HCT116 (cell line): ENCODE measurements around the gene PTPA. TPM values are rescaled to one million over a fixed set of nuclear protein-coding genes. Genes with fewer than 3 reads are reported as not detected.
A peak's percentile ranks its signal among the peaks of the same experiment; 100 is the strongest.

ENCODE experiments used
- ATAC-seq: fragments of 200-7000 bp; cut with Tn5 transposase; 2 replicates; pipeline ENCODE4 v1.9.1; 2020; ENCODE audit warnings: mild to moderate bottlenecking, moderate library complexity
- BruUV-seq: library from RNA; stranded (reverse); fragments of 400-500 nt; replicated peaks from 2 replicates; lab custom pipeline; 2021; lab: Mats Ljungman, UMichigan
- CTCF ChIA-PET: fragments of 300-600 bp; sonication (Branson Sonifier 250); formaldehyde crosslinking; loops from one replicate; lab custom pipeline; 2021; ENCODE audit warnings: antibody characterized with exemption; lab: Charles Lee
- POLR2A ChIA-PET: fragments of 300-600, 350-600 bp; sonication (Branson Sonifier 250); formaldehyde crosslinking; loops from one replicate; lab custom pipeline; 2021; ENCODE audit warnings: antibody characterized with exemption; lab: Charles Lee
- RAD21 ChIA-PET, 2 experiments: fragments of 300-600 bp; sonication (Branson Sonifier 250); formaldehyde crosslinking; loops; one replicate each; lab custom pipeline; 2023; ENCODE audit warnings: low total read pairs in 2 of 2; ENCODE audit not compliant: uncharacterized antibody in 2 of 2, unreplicated experiment in 2 of 2, low non-redundant PET in 1 of 2; lab: Charles Lee
- DNase-seq: peaks from one replicate; pipeline ENCODE4 v3.0.0-alpha.2; 2010; ENCODE audit warnings: low read depth, low spot score
- H2AFZ ChIP-seq: fragments of 200-600 bp; shearing (Covaris generic), sonication (generic); 2 replicates; pipeline ENCODE4 v1.6.1; 2017; ENCODE audit warnings: low read depth, mixed run types, mixed read lengths, antibody characterized with exemption, low read length; ENCODE audit not compliant: poor library complexity, severe bottlenecking
- H3K27ac ChIP-seq: 2 replicates; pipeline ENCODE4 v1.5.1; 2012; ENCODE audit warnings: low read depth, low read length
- H3K27me3 ChIP-seq: fragments of 200-600 bp; sonication (generic); 2 replicates; pipeline ENCODE4 v1.6.1; 2016; ENCODE audit warnings: mixed run types, low read length, mixed read lengths; ENCODE audit not compliant: insufficient read depth
- H3K36me3 ChIP-seq, 2 experiments: fragments of 200-500 bp in 1 of 2; fragments of 200-600 bp in 1 of 2; sonication (Bioruptor generic) in 1 of 2; sonication (generic) in 1 of 2; 2 replicates each; pipeline versions ENCODE4 v1.5.1 to v1.6.1; 2014 to 2016; ENCODE audit warnings: low read length in 2 of 2, inconsistent platforms in 1 of 2, mixed read lengths in 1 of 2, mixed run types in 1 of 2; ENCODE audit not compliant: insufficient read depth in 2 of 2, control insufficient read depth in 1 of 2
- H3K4me1 ChIP-seq, 2 experiments: fragments of 200-600 bp in 1 of 2; sonication (generic) in 1 of 2; 2 replicates each; pipeline versions ENCODE4 v1.5.1 to v1.6.1; 2012 to 2017; ENCODE audit warnings: low read length in 2 of 2, inconsistent platforms in 1 of 2, mild to moderate bottlenecking in 1 of 2, mixed read lengths in 1 of 2, mixed run types in 1 of 2, moderate library complexity in 1 of 2; ENCODE audit not compliant: insufficient read depth in 2 of 2, control insufficient read depth in 1 of 2
- H3K4me2 ChIP-seq: fragments of 200-600 bp; sonication (generic); 2 replicates; pipeline ENCODE4 v1.6.1; 2017; ENCODE audit warnings: mixed run types, low read length, mixed read lengths
- H3K4me3 ChIP-seq, 2 experiments: fragments of 200-600 bp in 1 of 2; sonication (generic) in 1 of 2; replicated peaks in 1 of 2; 2 replicates each; pipeline ENCODE4 v1.5.1; 2011 to 2016; ENCODE audit warnings: low read length in 2 of 2, control low read depth in 1 of 2, low read depth in 1 of 2, mild to moderate bottlenecking in 1 of 2, mixed read lengths in 1 of 2, mixed run types in 1 of 2
- H3K79me2 ChIP-seq: fragments of 200-600 bp; sonication (generic); 2 replicates; pipeline ENCODE4 v1.6.1; 2017; ENCODE audit warnings: mild to moderate bottlenecking, mixed run types, low read length, moderate library complexity, mixed read lengths; ENCODE audit not compliant: insufficient read depth
- H3K9ac ChIP-seq: fragments of 200-600 bp; sonication (generic); 2 replicates; pipeline ENCODE4 v1.6.1; 2016; ENCODE audit warnings: low read length, mixed read lengths
- H3K9me2 ChIP-seq: fragments of 200-600 bp; sonication (generic), shearing (Covaris generic); 2 replicates; pipeline ENCODE4 v1.6.1; 2017; ENCODE audit warnings: mixed run types, mild to moderate bottlenecking, moderate library complexity; ENCODE audit not compliant: insufficient read depth
- H3K9me3 ChIP-seq, 2 experiments: fragments of 200-500 bp in 1 of 2; fragments of 200-600 bp in 1 of 2; sonication (Bioruptor generic) in 1 of 2; sonication (generic) in 1 of 2; 2 replicates each; pipeline ENCODE4 v1.6.1; 2014 to 2017; ENCODE audit warnings: low read length in 2 of 2, mixed read lengths in 2 of 2, inconsistent platforms in 1 of 2, low read depth in 1 of 2, mild to moderate bottlenecking in 1 of 2, mixed run types in 1 of 2, moderate library complexity in 1 of 2; ENCODE audit not compliant: control insufficient read depth in 1 of 2, insufficient read depth in 1 of 2
- H4K20me1 ChIP-seq: fragments of 200-600 bp; sonication (generic), shearing (Covaris generic); 2 replicates; pipeline ENCODE4 v1.6.1; 2017; ENCODE audit warnings: mixed run types, mild to moderate bottlenecking, moderate library complexity; ENCODE audit not compliant: insufficient read depth
- ATF3 ChIP-seq: IDR thresholded peaks from 2 replicates; pipeline ENCODE4 v1.6.1; 2012
- CBX3 ChIP-seq: IDR thresholded peaks from 2 replicates; pipeline ENCODE4 v1.6.1; 2012; ENCODE audit warnings: low read depth
- EGR1 ChIP-seq: IDR thresholded peaks from 2 replicates; pipeline ENCODE4 v1.6.1; 2012; ENCODE audit warnings: low read depth
- EZH2 ChIP-seq: fragments of 200-600 bp; sonication (generic); IDR thresholded peaks from 2 replicates; pipeline ENCODE4 v1.6.1; 2017; ENCODE audit warnings: antibody characterized with exemption, mixed run types
- FOSL1 ChIP-seq: IDR thresholded peaks from 2 replicates; pipeline ENCODE4 v1.6.1; 2012; ENCODE audit warnings: low read depth
- JUND ChIP-seq: IDR thresholded peaks from 2 replicates; pipeline ENCODE4 v1.6.1; 2012
- POLR2A ChIP-seq: IDR thresholded peaks from 2 replicates; pipeline ENCODE4 v1.7.0; 2011; ENCODE audit warnings: borderline replicate concordance; ENCODE audit not compliant: insufficient read depth, insufficient read length; ENCODE audit errors: extremely low read depth
- SIN3A ChIP-seq: IDR thresholded peaks from 2 replicates; pipeline ENCODE4 v1.6.1; 2012; ENCODE audit warnings: low read depth
- TCF7L2 ChIP-seq: IDR thresholded peaks from 2 replicates; pipeline ENCODE4 v1.7.0; 2011; ENCODE audit warnings: borderline replicate concordance, inconsistent platforms; ENCODE audit not compliant: insufficient read depth, insufficient read length; ENCODE audit errors: extremely low read depth
- ZBTB33 ChIP-seq: IDR thresholded peaks from 2 replicates; pipeline ENCODE4 v1.6.1; 2011; ENCODE audit warnings: mild to moderate bottlenecking, low read length, moderate library complexity; ENCODE audit not compliant: insufficient replicate concordance; ENCODE audit errors: extremely low read depth
- ZFX ChIP-seq: fragments of 450-650 bp; IDR thresholded peaks from 2 replicates; pipeline ENCODE4 v1.6.1; 2017
- ZNF274 ChIP-seq: fragments of 200-500 bp; sonication (Bioruptor generic); IDR thresholded peaks from 2 replicates; pipeline ENCODE4 v1.6.1; 2014; ENCODE audit warnings: mild to moderate bottlenecking, low read depth, low read length, inconsistent platforms
- intact Hi-C: fragments of 100-400 bp; cut with micrococcal nuclease; formaldehyde crosslinking; loops from 2 replicates; pipeline ENCODE4 v1.10.0; 2022
- total RNA-seq: library from RNA; stranded (reverse); gene quantifications from one replicate; pipeline ENCODE4 v1.2.1, GENCODE V29; 2021; ENCODE audit not compliant: unreplicated experiment
- TF ChIP-seq, protein P1 (sequence below), 3 experiments: fragments of 200-600 bp in 1 of 3; sonication (generic) in 1 of 3; IDR thresholded peaks in 2 of 3; conservative IDR thresholded peaks in 1 of 3; 2 replicates each; pipeline ENCODE4 v1.5.1; 2012 to 2017; ENCODE audit warnings: low read depth in 2 of 3, low read length in 2 of 3, antibody characterized with exemption in 1 of 3, borderline replicate concordance in 1 of 3, control low read depth in 1 of 3, mild to moderate bottlenecking in 1 of 3, mixed read lengths in 1 of 3, mixed run types in 1 of 3, moderate library complexity in 1 of 3; ENCODE audit not compliant: insufficient read depth in 1 of 3

The PTPA gene
- total RNA-seq, 1 experiment from 2014 or later: 177 TPM

DNA sequence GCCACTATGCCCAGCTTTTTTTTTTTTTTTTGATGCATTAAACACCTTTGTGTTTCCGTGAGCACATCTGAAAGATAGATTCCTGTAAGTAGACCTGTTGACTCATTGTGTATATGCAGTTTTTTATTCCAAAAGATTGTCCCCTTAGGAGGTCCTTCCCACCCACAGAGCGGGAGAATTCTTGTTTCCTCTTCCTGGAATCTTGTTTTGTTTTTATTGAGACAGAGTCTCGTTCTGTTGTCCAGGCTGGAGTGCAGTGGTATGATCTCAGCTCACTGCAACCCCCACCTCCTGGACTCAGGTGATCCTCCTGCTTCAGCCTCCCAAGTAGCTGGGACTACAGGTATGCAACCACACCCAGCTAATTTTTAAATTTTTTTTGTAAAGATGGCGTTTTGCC lies 7.6 kb downstream of the PTPA start:
- Histone ChIP-seq H3K27ac (no peak overlapping the region), H3K9me3 (no peaks in the 10 kb centered on the region), H4K20me1 (no peaks in the 10 kb centered on the region), H3K4me2 (peak overlapping the region; percentile 19; the same call in 1 of the 2 replicates), H3K4me1 (peaks cover 13 to 21% of the 10 kb centered on the region in 2 experiments), H2AFZ (no peak overlapping the region), H3K9me2 (no peaks in the 10 kb centered on the region), H3K27me3 (no peaks in the 10 kb centered on the region), H3K4me3 (no peak overlapping the region), H3K9ac (no peak overlapping the region), H3K79me2 (peaks cover 67% of the 10 kb centered on the region), H3K36me3 (peaks cover 8 to 19% of the 10 kb centered on the region in 2 experiments; a peak in 2 of 4 replicates)
- intact Hi-C loops: no loop called here
- ChIA-PET POLR2A (interaction anchor here (0.6 kb wide), 1 partner anchor 925 kb away, joined by 3 read pairs; no protein-coding TSS in a partner anchor), CTCF (interaction anchor here (2.0 kb wide), 2 partner anchors 13 to 21 kb away, joined by 6 read pairs; no protein-coding TSS in a partner anchor), RAD21 (no interaction called here)
- BruUV-seq: no TSS peak
- TF ChIP-seq FOSL1 (no peak), TCF7L2 (no peak), CBX3 (no peak), EZH2 (no peak), ATF3 (no peak)
- TF ChIP-seq, protein P1, sequence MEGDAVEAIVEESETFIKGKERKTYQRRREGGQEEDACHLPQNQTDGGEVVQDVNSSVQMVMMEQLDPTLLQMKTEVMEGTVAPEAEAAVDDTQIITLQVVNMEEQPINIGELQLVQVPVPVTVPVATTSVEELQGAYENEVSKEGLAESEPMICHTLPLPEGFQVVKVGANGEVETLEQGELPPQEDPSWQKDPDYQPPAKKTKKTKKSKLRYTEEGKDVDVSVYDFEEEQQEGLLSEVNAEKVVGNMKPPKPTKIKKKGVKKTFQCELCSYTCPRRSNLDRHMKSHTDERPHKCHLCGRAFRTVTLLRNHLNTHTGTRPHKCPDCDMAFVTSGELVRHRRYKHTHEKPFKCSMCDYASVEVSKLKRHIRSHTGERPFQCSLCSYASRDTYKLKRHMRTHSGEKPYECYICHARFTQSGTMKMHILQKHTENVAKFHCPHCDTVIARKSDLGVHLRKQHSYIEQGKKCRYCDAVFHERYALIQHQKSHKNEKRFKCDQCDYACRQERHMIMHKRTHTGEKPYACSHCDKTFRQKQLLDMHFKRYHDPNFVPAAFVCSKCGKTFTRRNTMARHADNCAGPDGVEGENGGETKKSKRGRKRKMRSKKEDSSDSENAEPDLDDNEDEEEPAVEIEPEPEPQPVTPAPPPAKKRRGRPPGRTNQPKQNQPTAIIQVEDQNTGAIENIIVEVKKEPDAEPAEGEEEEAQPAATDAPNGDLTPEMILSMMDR (IDR thresholded peaks at IDR 0.05 in 2 of 3, conservative IDR thresholded peaks at IDR 0.05 in 1 of 3; ENCODE audit: borderline replicate concordance in 1 of 3, insufficient read depth in 1 of 3, low read depth in 2 of 3, low read length in 2 of 3): no peak
- ATAC-seq (no peak), DNase-seq (no peak)

GRCh38 chr9:129121483-129121882 lies 10.3 kb downstream of the PTPA start:
- Histone ChIP-seq H3K9me2 (no peaks in the 10 kb centered on the region), H2AFZ (no peak overlapping the region), H3K27me3 (no peaks in the 10 kb centered on the region), H3K27ac (no peak overlapping the region), H3K4me1 (peaks cover 7 to 24% of the 10 kb centered on the region in 2 experiments), H3K4me2 (no peak overlapping the region), H3K9me3 (no peaks in the 10 kb centered on the region), H3K79me2 (peaks cover 58% of the 10 kb centered on the region), H3K9ac (no peak overlapping the region), H4K20me1 (no peaks in the 10 kb centered on the region), H3K4me3 (no peak overlapping the region), H3K36me3 (peaks cover 8 to 23% of the 10 kb centered on the region in 2 experiments; a peak in 2 of 4 replicates)
- ATAC-seq (no peak), DNase-seq (no peak)
- ChIA-PET RAD21 (no interaction called here), CTCF (no interaction called here), POLR2A (no interaction called here)
- intact Hi-C loops: no loop called here
- BruUV-seq: no TSS peak
- no peak for TF ChIP-seq EGR1
- no peak for TF ChIP-seq CBX3
- TF ChIP-seq ZBTB33: no peak
- TF ChIP-seq, protein P1 (IDR thresholded peaks at IDR 0.05 in 2 of 3, conservative IDR thresholded peaks at IDR 0.05 in 1 of 3; ENCODE audit: borderline replicate concordance in 1 of 3, insufficient read depth in 1 of 3, low read depth in 2 of 3, low read length in 2 of 3): no peak
- no peak for TF ChIP-seq JUND
- TF ChIP-seq POLR2A: no peak
- no peak for TF ChIP-seq ZFX
- TF ChIP-seq ZNF274: no peak
- no peak for TF ChIP-seq SIN3A
